Prostate gland (tissue), 2 donors: ENCODE results near the gene NEK4.

Source experiments
- CTCF ChIP-seq, 4 experiments: fragments of 200-600 bp in 2 of 4; fragments of 450-650 bp in 2 of 4; sonication (generic) in 2 of 4; IDR thresholded peaks; 1 replicate in 3 of 4; 2 replicates in 1 of 4; pipeline ENCODE4 v1.5.1; 2016 to 2019; ENCODE audit warnings: antibody characterized with exemption in 4 of 4, mild to moderate bottlenecking in 2 of 4, moderate library complexity in 2 of 4
- POLR2A ChIP-seq: fragments of 450-650 bp; IDR thresholded peaks from one replicate; pipeline ENCODE4 v1.6.1; 2016; ENCODE audit warnings: antibody characterized with exemption, mild to moderate bottlenecking
- POLR2AphosphoS5 ChIP-seq: sonication (generic); formaldehyde crosslinking; IDR thresholded peaks from one replicate; pipeline ENCODE4 v1.6.1; 2017; ENCODE audit warnings: antibody characterized with exemption

- TF ChIP-seq CTCF (IDR thresholded peaks at IDR 0.05) (no peak), POLR2A (no peak), POLR2AphosphoS5 (no peak)
Observed at GRCh38 chr3:52787672-52788625, 17.2 kb upstream of the NEK4 start.
